Transverse colon (tissue), 4 donors: ENCODE results near the gene TYMP. TPM values are rescaled to one million over a fixed set of nuclear protein-coding genes. Genes with fewer than 3 reads are reported as not detected.
A peak's percentile ranks its signal among the peaks of the same experiment; 100 is the strongest.

Source experiments
- DNase-seq: peaks from one replicate; pipeline ENCODE4 v3.0.0-alpha.2; 2019
- H3K27ac ChIP-seq, 4 donors: fragments of 200-600 bp; sonication (generic); 2 replicates each; pipeline ENCODE4 v1.5.1; 2016 to 2018; ENCODE audit warnings: inconsistent platforms in 4 of 4
- H3K27me3 ChIP-seq: fragments of 200-600 bp; sonication (generic); 2 replicates; pipeline ENCODE4 v1.5.1; 2017; ENCODE audit warnings: inconsistent platforms
- H3K36me3 ChIP-seq, 4 donors: fragments of 200-600 bp; sonication (generic); 2 replicates each; pipeline ENCODE4 v1.5.1; 2017 to 2019; ENCODE audit warnings: inconsistent platforms in 4 of 4
- H3K4me1 ChIP-seq, 4 donors: fragments of 200-600 bp; sonication (generic); 2 replicates each; pipeline ENCODE4 v1.5.1; 2017 to 2020; ENCODE audit warnings: inconsistent platforms in 4 of 4
- H3K4me3 ChIP-seq, 4 donors: fragments of 200-600 bp; sonication (generic); 1 replicate in 1 of 4; 2 replicates in 3 of 4; pipeline versions ENCODE4 v1.5.1 to v1.6.1; 2017 to 2019; ENCODE audit warnings: inconsistent platforms in 4 of 4
- H3K9me3 ChIP-seq, 2 donors: fragments of 200-600 bp; sonication (generic); 2 replicates each; pipeline ENCODE4 v1.5.1; 2017 to 2019; ENCODE audit warnings: inconsistent platforms in 2 of 2
- CTCF ChIP-seq, 5 experiments: fragments of 200-600 bp in 3 of 5; fragments of 450-650 bp in 2 of 5; sonication (generic) in 3 of 5; IDR thresholded peaks; 1 replicate in 2 of 5; 2 replicates in 3 of 5; pipeline ENCODE4 v1.5.1; 2016 to 2017; ENCODE audit warnings: antibody characterized with exemption in 5 of 5, inconsistent platforms in 3 of 5, mild to moderate bottlenecking in 2 of 5, moderate library complexity in 1 of 5
- EP300 ChIP-seq: sonication (generic); formaldehyde crosslinking; IDR thresholded peaks from one replicate; pipeline ENCODE4 v1.6.1; 2017; ENCODE audit warnings: antibody characterized with exemption, low read depth
- POLR2A ChIP-seq: fragments of 450-650 bp; IDR thresholded peaks from one replicate; pipeline ENCODE4 v1.6.1; 2016; ENCODE audit warnings: antibody characterized with exemption, mild to moderate bottlenecking, moderate library complexity
- POLR2AphosphoS5 ChIP-seq, 3 donors: sonication (generic); formaldehyde crosslinking; IDR thresholded peaks; one replicate each; pipeline ENCODE4 v1.6.1; 2016; ENCODE audit warnings: antibody characterized with exemption in 3 of 3
- WGBS, 2 donors: methylation state at CpG; one replicate each; pipeline ENCODE4 v1.1.5; 2018; ENCODE audit warnings: low coverage in 1 of 2; 5-methylcytosine and 5-hydroxymethylcytosine counted together
- in situ Hi-C, 4 donors: fragments of 200-750 bp; cut with MboI; loops; one replicate each; pipeline versions ENCODE4 v1.15.0 to v1.15.1; 2017; ENCODE audit warnings: low sequenced_read_pairs in 3 of 4, low pct_ligation_motif_present in 1 of 4, low pct_unique_long_range_greater_than_20kb in 1 of 4
- intact Hi-C: fragments of 100-400 bp; cut with DNase I; formaldehyde crosslinking; loops from one replicate; pipeline ENCODE4 v1.15.1; 2023; ENCODE audit warnings: low total_unique reads
- total RNA-seq, 4 donors: library from RNA; depleted of rRNA; stranded (reverse); fragments of >200 nt; gene quantifications; one replicate each; pipeline ENCODE4 v1.1.0, GENCODE V29; 2016

Gene TYMP
- total RNA-seq, 4 donors from 2014 or later: 27.5 to 60.7 (median 32.2) TPM

GRCh38 chr22:50481045-50481439 is 48.8 kb downstream of the TYMP start:
- 14% methylated on average over 16 of the region's 45 CpGs; no CpG with 5 or more reads in 1 of the 2 donors for WGBS, 2 donors
- Histone ChIP-seq H3K27me3 (peaks cover 44% of the 10 kb centered on the region), H3K4me1 (peaks cover 5 to 28% (median 23%) of the 10 kb centered on the region in 4 donors), H3K4me3 (peak overlapping the region; percentile 10 to 59 (median 46)), H3K36me3 (no peaks in the 10 kb centered on the region), H3K9me3 (no peaks in the 10 kb centered on the region), H3K27ac (peak overlapping the region in 3 of 4 donors; percentile 8 to 46 (median 30))
- in situ Hi-C loops: no loop called here
- intact Hi-C loops: no loop called here
- no peak for DNase-seq
- TF ChIP-seq POLR2A (no peak), CTCF (IDR thresholded peaks at IDR 0.05) (no peak), EP300 (no peak), POLR2AphosphoS5 (IDR thresholded peaks at IDR 0.05) (no peak)

- no peaks in the 10 kb centered on the region for H3K36me3 ChIP-seq
- intact Hi-C loops: loop anchor here (10.0 kb wide), 1 partner anchor 225 kb away; the partner anchor contains the start of gene HDAC10
- in situ Hi-C loops: no loop called here
- no peak for TF ChIP-seq CTCF (IDR thresholded peaks at IDR 0.05)
- TF ChIP-seq POLR2AphosphoS5 (IDR thresholded peaks at IDR 0.05): no peak
- TF ChIP-seq POLR2A: no peak
- TF ChIP-seq EP300: no peak
- H3K4me1 ChIP-seq: peaks cover 10 to 33% (median 27%) of the 10 kb centered on the region in 4 donors
- 65% methylated on average over 10 of the region's 11 CpGs; no CpG with 5 or more reads in 1 of the 2 donors for WGBS, 2 donors
- no peak overlapping the region for H3K4me3 ChIP-seq
- H3K9me3 ChIP-seq: no peaks in the 10 kb centered on the region
- no peak for DNase-seq
- no peak overlapping the region for H3K27ac ChIP-seq
- H3K27me3 ChIP-seq: peaks cover 44% of the 10 kb centered on the region
Observed at GRCh38 chr22:50479721-50480120, 50.1 kb downstream of the TYMP start.

- Histone ChIP-seq H3K27me3 (peaks cover 41% of the 10 kb centered on the region), H3K27ac (no peak overlapping the region), H3K4me3 (no peak overlapping the region), H3K36me3 (no peaks in the 10 kb centered on the region), H3K9me3 (no peaks in the 10 kb centered on the region), H3K4me1 (peaks cover 15 to 35% (median 29%) of the 10 kb centered on the region in 4 donors)
- DNase-seq: no peak
- in situ Hi-C loops (no loop called here), intact Hi-C loops (loop anchor here (10.0 kb wide), 1 partner anchor 223 kb away; the partner anchor contains the start of gene HDAC10)
- TF ChIP-seq POLR2AphosphoS5 (IDR thresholded peaks at IDR 0.05) (no peak), CTCF (IDR thresholded peaks at IDR 0.05) (no peak), EP300 (no peak), POLR2A (no peak)
- WGBS, 2 donors: 89 to 100% methylated on average over 3 to 12 of the region's 12 CpGs
Observed at GRCh38 chr22:50477923-50478322, 51.9 kb downstream of the TYMP start.

GRCh38 chr22:50476868-50477267 is 52.9 kb downstream of the TYMP start:
- peaks cover 26 to 40% (median 35%) of the 10 kb centered on the region in 4 donors for H3K4me1 ChIP-seq
- H3K4me3 ChIP-seq: no peak overlapping the region
- no peak for DNase-seq
- intact Hi-C loops (loop anchor here (10.0 kb wide), 1 partner anchor 222 kb away; the partner anchor contains the start of gene HDAC10), in situ Hi-C loops (no loop called here)
- TF ChIP-seq POLR2AphosphoS5 (IDR thresholded peaks at IDR 0.05) (no peak), CTCF (IDR thresholded peaks at IDR 0.05) (no peak), POLR2A (no peak)
- H3K27me3 ChIP-seq: peaks cover 31% of the 10 kb centered on the region
- H3K36me3 ChIP-seq: no peaks in the 10 kb centered on the region
- WGBS, 2 donors: 76% methylated on average over 7 of the region's 7 CpGs; no CpG with 5 or more reads in 1 of the 2 donors
- no peaks in the 10 kb centered on the region for H3K9me3 ChIP-seq
- no peak overlapping the region for H3K27ac ChIP-seq

Other genes starting within 250 kb of the TYMP start
- gene PLXNB2, start 222.4 kb downstream of the TYMP start, total RNA-seq: 100 to 1,000 TPM; 305 to 880 (median 460) TPM
- 10 to 100 TPM in 2 of 4 donors, 1 to 10 TPM in 2; 3.2 to 22.7 (median 8.3) TPM for gene DENND6B, start 203.0 kb downstream of the TYMP start, total RNA-seq
- gene PPP6R2, start 186.7 kb downstream of the TYMP start, total RNA-seq: 100 to 1,000 TPM in 1 of 4 donors, 10 to 100 TPM in 3; 62.1 to 151 (median 77.8) TPM
- gene SBF1, start 55.0 kb downstream of the TYMP start, total RNA-seq: 100 to 1,000 TPM in 2 of 4 donors, 10 to 100 TPM in 2; 59.9 to 241 (median 108) TPM
- gene ADM2, start 48.5 kb downstream of the TYMP start, total RNA-seq: 1 to 10 TPM in 3 of 4 donors, under 1 TPM in 1; 0.75 to 5.4 (median 1.2) TPM
- gene MIOX, start 43.2 kb downstream of the TYMP start, total RNA-seq: not detected
- gene LMF2, start 22.3 kb downstream of the TYMP start, total RNA-seq: 100 to 1,000 TPM in 1 of 4 donors, 10 to 100 TPM in 3; 54.0 to 119 (median 79.9) TPM
- gene NCAPH2, start 21.8 kb downstream of the TYMP start, total RNA-seq: 10 to 100 TPM; 26.5 to 64.7 (median 41.6) TPM
- gene SCO2, start 4.4 kb downstream of the TYMP start, total RNA-seq: 10 to 100 TPM in 1 of 4 donors, 1 to 10 TPM in 2, not detected in 1; 5.1 to 63.6 (median 5.9) TPM
- gene KLHDC7B, start 15.9 kb upstream of the TYMP start, total RNA-seq: 1 to 10 TPM in 1 of 4 donors, under 1 TPM in 2, not detected in 1; 0.14 to 1.5 (median 0.32) TPM
- not detected for gene SYCE3, start 32.9 kb upstream of the TYMP start, total RNA-seq
- 100 to 1,000 TPM in 1 of 4 donors, 10 to 100 TPM in 3; 34.2 to 111 (median 37.6) TPM for gene CPT1B, start 48.4 kb upstream of the TYMP start, total RNA-seq
- 100 to 1,000 TPM in 1 of 4 donors, 10 to 100 TPM in 3; 74.8 to 232 (median 86.1) TPM for gene CHKB, start 52.8 kb upstream of the TYMP start, total RNA-seq
- 1 to 10 TPM; 1.1 to 3.4 (median 1.8) TPM for gene MAPK8IP2, start 70.8 kb upstream of the TYMP start, total RNA-seq
- gene ARSA, start 98.1 kb upstream of the TYMP start, total RNA-seq: 100 to 1,000 TPM in 2 of 4 donors, 10 to 100 TPM in 2; 81.2 to 253 (median 99.1) TPM
- 10 to 100 TPM in 1 of 4 donors, 1 to 10 TPM in 3; 2.7 to 30.3 (median 6.3) TPM for gene SHANK3, start 142.8 kb upstream of the TYMP start, total RNA-seq
- not detected for gene ACR, start 208.2 kb upstream of the TYMP start, total RNA-seq